Muscle layer of duodenum (tissue), 2 donors: ENCODE results near the gene TNIP2.
A peak's percentile ranks its signal among the peaks of the same experiment; 100 is the strongest.

Experiments used
- H3K27ac ChIP-seq: one replicate; pipeline ENCODE4 v1.7.0; 2013; ENCODE audit warnings: mild to moderate bottlenecking, low read length
- H3K27me3 ChIP-seq: one replicate; pipeline ENCODE4 v1.7.0; 2013; ENCODE audit warnings: low read depth, mild to moderate bottlenecking, control low read depth, low read length
- H3K36me3 ChIP-seq, 2 donors: one replicate each; pipeline ENCODE4 v1.7.0; 2013; ENCODE audit warnings: low read length in 2 of 2, control low read depth in 1 of 2, mild to moderate bottlenecking in 1 of 2; ENCODE audit not compliant: insufficient read depth in 2 of 2, control insufficient read depth in 1 of 2
- H3K4me1 ChIP-seq, 2 donors: one replicate each; pipeline ENCODE4 v1.7.0; 2013; ENCODE audit warnings: low read length in 2 of 2, mild to moderate bottlenecking in 2 of 2, control low read depth in 1 of 2, moderate library complexity in 1 of 2; ENCODE audit not compliant: insufficient read depth in 2 of 2, control insufficient read depth in 1 of 2
- H3K4me3 ChIP-seq, 2 donors: one replicate each; pipeline ENCODE4 v1.7.0; 2013; ENCODE audit warnings: low read length in 2 of 2, low read depth in 1 of 2, mild to moderate bottlenecking in 1 of 2
- H3K9me3 ChIP-seq, 2 donors: one replicate each; pipeline ENCODE4 v1.7.0; 2013; ENCODE audit warnings: low read length in 2 of 2, control low read depth in 1 of 2, mild to moderate bottlenecking in 1 of 2; ENCODE audit not compliant: control insufficient read depth in 1 of 2
- donor health status: healthy.

TNIP2 gene

GRCh38 chr4:2798399-2799223, 42.5 kb upstream of the TNIP2 start:
- no peaks in the 10 kb centered on the region for H3K9me3 ChIP-seq
- peak overlapping the region; percentile 39 to 49 for H3K4me3 ChIP-seq
- peaks cover 17 to 71% of the 10 kb centered on the region in 2 donors for H3K4me1 ChIP-seq
- H3K27me3 ChIP-seq, result no peaks in the 10 kb centered on the region
- peak overlapping the region; percentile 72 for H3K27ac ChIP-seq
- no peaks in the 10 kb centered on the region for H3K36me3 ChIP-seq

- Histone ChIP-seq H3K27ac (peak overlapping the region; percentile 72), H3K9me3 (no peaks in the 10 kb centered on the region), H3K36me3 (no peaks in the 10 kb centered on the region), H3K27me3 (no peaks in the 10 kb centered on the region), H3K4me1 (peaks cover 13 to 66% of the 10 kb centered on the region in 2 donors), H3K4me3 (peak overlapping the region in 1 of 2 donors; percentile 49)
Observed at GRCh38 chr4:2797545-2798305, 41.6 kb upstream of the TNIP2 start.

- H3K27ac ChIP-seq, result no peak overlapping the region
- H3K36me3 ChIP-seq, result no peaks in the 10 kb centered on the region
- H3K27me3 ChIP-seq, result no peaks in the 10 kb centered on the region
- peaks cover 14 to 64% of the 10 kb centered on the region in 2 donors for H3K4me1 ChIP-seq
- H3K9me3 ChIP-seq, result no peaks in the 10 kb centered on the region
- H3K4me3 ChIP-seq, result no peak overlapping the region
Observed at GRCh38 chr4:2796849-2797544, 40.9 kb upstream of the TNIP2 start.

GRCh38 chr4:2795893-2796848, 40.0 kb upstream of the TNIP2 start:
- Histone ChIP-seq H3K27me3 (no peaks in the 10 kb centered on the region), H3K4me1 (peaks cover 18 to 60% of the 10 kb centered on the region in 2 donors), H3K9me3 (no peaks in the 10 kb centered on the region), H3K4me3 (no peak overlapping the region), H3K27ac (no peak overlapping the region), H3K36me3 (no peaks in the 10 kb centered on the region)

GRCh38 chr4:2795300-2795892, 39.3 kb upstream of the TNIP2 start:
- no peak overlapping the region for H3K4me3 ChIP-seq
- H3K36me3 ChIP-seq, result no peaks in the 10 kb centered on the region
- H3K9me3 ChIP-seq, result no peaks in the 10 kb centered on the region
- peaks cover 18 to 56% of the 10 kb centered on the region in 2 donors for H3K4me1 ChIP-seq
- H3K27me3 ChIP-seq, result no peaks in the 10 kb centered on the region
- peak overlapping the region; percentile 74 for H3K27ac ChIP-seq

GRCh38 chr4:2794486-2795299, 38.6 kb upstream of the TNIP2 start:
- no peaks in the 10 kb centered on the region for H3K27me3 ChIP-seq
- H3K4me1 ChIP-seq, result peaks cover 18 to 53% of the 10 kb centered on the region in 2 donors
- peak overlapping the region; percentile 74 for H3K27ac ChIP-seq
- H3K9me3 ChIP-seq, result no peaks in the 10 kb centered on the region
- H3K4me3 ChIP-seq, result peak overlapping the region; percentile 63 to 71
- no peaks in the 10 kb centered on the region for H3K36me3 ChIP-seq

- no peaks in the 10 kb centered on the region for H3K9me3 ChIP-seq
- H3K27me3 ChIP-seq, result no peaks in the 10 kb centered on the region
- H3K4me1 ChIP-seq, result peaks cover 18 to 45% of the 10 kb centered on the region in 2 donors
- peak overlapping the region; percentile 74 for H3K27ac ChIP-seq
- peak overlapping the region; percentile 63 to 71 for H3K4me3 ChIP-seq
- no peaks in the 10 kb centered on the region for H3K36me3 ChIP-seq
Observed at GRCh38 chr4:2793586-2794485, 37.7 kb upstream of the TNIP2 start.

GRCh38 chr4:2792711-2793585, 36.8 kb upstream of the TNIP2 start, which contains the start of gene SH3BP2:
TSS of gene SH3BP2 (plus strand) at chr4:2793085. CDS start at chr4:2820618, 27,533 bp downstream.
- H3K36me3 ChIP-seq, result no peaks in the 10 kb centered on the region
- H3K27me3 ChIP-seq, result no peaks in the 10 kb centered on the region
- H3K9me3 ChIP-seq, result no peaks in the 10 kb centered on the region
- H3K4me3 ChIP-seq, result peak within 1 kb of the TSS; percentile 63 to 71
- H3K27ac ChIP-seq, result peak within 1 kb of the TSS; percentile 74
- H3K4me1 ChIP-seq, result peaks cover 18 to 40% of the 10 kb centered on the region in 2 donors
